ENCODE measurements around the gene ESR1.
"Not testable (repeated sequence)": the region's sequence is repeated elsewhere in the genome, so short reads cannot be mapped to it uniquely, and the experiment has no call there.

ESR1 gene

DNA sequence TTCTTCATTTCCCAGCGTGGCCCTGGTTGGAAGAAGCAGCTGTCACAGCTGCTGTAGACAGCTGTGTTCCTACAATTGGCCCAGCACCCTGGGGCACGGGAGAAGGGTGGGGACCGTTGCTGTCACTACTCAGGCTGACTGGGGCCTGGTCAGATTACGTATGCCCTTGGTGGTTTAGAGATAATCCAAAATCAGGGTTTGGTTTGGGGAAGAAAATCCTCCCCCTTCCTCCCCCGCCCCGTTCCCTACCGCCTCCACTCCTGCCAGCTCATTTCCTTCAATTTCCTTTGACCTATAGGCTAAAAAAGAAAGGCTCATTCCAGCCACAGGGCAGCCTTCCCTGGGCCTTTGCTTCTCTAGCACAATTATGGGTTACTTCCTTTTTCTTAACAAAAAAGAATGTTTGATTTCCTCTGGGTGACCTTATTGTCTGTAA is 292.7 kb downstream of the ESR1 start:
- no peak for DNase-seq

- no peak for DNase-seq
These were observed 300.5 kb downstream of the ESR1 start for GRCh38 chr6:152107973-152108372.

DNA sequence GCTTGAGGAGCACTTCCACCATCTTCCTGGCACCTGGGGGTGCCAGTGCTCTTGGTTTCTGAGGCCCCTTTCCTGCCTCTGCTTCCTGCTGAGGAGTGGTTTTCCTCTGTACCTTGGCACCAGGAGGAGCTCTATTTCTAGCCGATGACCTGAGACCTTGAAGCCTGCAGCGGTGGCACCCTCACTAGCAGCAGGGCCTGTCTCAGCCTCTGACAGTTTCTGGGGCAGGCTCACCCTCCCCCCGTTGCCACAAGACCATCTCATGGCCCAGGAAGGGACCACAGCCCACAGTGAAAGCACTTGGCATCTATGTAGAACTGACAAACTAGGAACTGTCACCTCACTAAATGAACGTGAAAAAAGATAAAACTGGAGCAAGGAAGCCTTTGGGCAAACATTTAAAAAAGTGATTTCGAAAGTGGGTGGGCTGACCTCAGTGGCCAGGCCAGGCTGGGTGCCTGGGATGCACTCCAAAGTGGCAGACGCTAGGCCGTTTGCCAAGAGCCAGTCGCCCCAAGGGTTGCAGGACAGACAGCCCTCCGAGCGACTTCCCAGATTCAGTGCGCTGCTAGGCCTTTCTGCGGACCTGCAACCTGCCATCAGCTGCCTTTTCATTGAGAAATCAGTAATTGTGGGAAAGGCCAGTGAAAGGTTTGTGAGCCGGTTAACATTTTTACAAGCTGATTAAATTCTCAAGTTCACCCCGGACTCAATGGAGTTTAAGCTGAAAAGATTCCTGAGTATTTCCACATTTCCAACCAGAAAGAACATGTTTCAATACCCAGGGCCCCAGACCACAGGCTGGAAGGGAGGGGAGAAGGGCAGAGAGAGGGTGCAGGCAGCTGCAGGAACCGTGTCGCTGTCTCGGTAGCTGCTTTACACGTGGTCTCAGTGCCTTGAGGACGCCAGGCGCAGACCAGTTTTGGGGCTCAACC is 303.7 kb downstream of the ESR1 start:
- DNase-seq = no peak

- no peak for DNase-seq
These were observed 305.2 kb downstream of the ESR1 start for GRCh38 chr6:152112491-152113261.

DNA sequence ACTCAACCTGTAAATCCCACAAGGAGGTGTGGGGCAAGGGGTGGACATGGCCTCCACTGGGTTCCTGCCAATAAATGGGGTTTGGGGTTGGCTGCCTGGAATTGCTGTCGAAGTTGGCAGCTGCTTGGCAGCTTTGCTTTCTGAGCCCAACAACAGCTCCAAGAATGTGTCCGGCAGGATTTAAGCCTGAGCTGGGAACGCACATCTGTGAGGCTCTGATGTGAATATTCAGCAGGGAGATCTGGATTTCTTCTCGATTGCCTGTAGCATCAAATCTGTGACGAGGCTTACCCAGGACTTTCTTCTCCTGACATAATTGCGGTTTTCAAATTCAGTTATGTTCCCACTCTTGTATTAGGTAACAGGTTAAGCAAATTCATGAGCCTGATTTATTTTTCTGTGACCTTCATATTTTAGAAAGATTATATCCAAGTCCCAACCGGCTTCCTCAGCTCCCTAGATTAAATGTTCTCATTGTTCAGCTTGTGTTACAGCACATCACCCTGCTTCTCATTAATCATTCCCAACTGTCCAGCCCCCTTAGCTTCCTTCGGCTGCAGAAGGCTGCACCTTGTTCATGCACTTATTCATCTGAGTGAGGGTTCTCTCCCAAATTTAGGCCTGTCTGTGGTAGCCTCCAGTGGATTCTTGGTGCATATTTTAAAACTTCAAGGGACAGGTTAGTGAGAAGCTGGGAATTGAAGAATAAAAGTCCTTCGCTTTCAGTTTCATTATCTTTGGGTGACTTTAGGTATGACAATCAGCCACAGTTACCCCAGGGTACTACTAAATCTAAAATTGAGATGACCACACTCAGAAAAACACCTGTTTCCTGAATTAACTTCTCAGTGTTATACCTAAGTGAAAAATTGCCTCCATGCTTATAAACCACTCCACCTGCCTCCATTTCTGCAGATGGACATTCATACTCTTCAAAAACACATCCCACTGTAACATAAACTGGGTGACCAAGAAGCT is 310.0 kb downstream of the ESR1 start:
- no peak for DNase-seq

DNA sequence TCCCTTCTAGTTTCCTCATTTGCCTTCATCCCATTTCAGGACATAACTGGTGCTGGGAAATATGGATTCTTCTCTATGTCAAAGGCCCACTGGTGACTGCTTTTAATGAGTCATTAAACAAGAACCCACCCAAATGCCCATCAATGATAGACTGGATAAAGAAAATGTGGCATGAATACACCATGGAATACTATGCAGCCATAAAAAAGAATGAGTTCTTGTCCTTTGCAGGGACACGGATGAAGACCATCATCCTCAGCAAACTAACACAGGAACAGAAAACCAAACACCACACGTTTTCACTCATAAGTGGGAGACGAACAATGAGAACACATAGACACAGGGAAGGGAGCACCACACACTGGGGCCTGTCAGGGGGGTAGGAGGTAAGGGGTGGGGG is 310.7 kb downstream of the ESR1 start:
- DNase-seq = no peak

DNA sequence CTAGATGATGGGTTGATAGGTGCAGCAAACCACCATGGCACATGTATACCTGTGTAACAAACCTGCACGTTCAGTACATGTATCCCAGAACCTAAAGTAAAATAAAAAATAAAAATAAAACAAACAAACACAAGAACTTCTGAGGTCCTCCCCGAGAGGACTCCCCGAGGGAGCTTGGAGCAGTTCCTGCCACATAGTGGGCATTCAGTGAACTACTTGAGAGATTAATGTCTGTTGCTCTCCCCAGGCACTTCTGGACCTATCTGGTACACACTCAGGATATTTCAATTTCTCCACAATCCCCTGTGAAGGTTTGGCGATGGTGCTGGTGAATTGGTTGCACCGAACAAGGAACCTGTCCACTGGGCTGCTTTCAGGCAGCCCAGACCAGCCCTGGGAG is 311.2 kb downstream of the ESR1 start:
- no peak for DNase-seq

DNA sequence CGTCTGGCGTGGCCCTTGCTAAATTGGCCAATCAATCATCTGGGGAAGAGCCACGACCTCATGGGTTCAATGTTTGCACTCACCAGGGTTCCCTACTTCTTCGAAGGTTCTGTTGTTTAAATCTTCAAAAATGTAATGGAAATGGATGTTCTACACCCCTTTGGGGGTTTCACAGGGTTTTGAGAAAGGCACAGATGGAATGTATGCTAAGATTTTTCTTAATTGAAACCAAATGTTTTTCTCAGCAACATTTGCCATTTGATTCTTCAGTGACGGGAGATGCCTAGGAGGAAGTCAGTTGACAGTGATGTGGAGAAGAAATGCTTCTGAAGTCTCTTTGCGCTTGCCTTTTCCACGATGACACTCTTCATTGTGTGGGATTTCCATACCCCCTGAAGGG is 312.3 kb downstream of the ESR1 start:
- no peak for DNase-seq

DNA sequence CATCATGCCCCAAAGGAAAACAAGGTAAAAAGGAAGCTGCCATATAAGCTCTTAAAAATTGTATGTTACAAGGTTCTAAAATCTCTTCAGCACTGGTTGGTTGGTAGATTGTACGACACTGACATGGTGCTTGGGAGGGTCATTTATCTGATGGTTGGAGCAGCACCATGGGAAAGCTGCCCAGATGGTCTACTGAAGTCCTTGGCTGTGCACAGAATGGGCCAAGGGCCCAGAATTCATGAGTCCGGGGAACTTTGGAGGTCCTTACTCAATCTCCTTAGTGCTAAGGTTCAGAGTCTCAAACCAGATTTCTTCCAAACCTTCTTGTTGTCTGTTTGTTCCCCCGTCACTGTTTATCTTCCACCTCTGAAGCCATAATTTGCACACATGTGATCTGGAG is 314.4 kb downstream of the ESR1 start:
- no peak for DNase-seq

GRCh38 chr6:152122434-152122833 is 315.0 kb downstream of the ESR1 start:
- DNase-seq = no peak

GRCh38 chr6:152123076-152123475 is 315.6 kb downstream of the ESR1 start:
- no peak for DNase-seq

DNA sequence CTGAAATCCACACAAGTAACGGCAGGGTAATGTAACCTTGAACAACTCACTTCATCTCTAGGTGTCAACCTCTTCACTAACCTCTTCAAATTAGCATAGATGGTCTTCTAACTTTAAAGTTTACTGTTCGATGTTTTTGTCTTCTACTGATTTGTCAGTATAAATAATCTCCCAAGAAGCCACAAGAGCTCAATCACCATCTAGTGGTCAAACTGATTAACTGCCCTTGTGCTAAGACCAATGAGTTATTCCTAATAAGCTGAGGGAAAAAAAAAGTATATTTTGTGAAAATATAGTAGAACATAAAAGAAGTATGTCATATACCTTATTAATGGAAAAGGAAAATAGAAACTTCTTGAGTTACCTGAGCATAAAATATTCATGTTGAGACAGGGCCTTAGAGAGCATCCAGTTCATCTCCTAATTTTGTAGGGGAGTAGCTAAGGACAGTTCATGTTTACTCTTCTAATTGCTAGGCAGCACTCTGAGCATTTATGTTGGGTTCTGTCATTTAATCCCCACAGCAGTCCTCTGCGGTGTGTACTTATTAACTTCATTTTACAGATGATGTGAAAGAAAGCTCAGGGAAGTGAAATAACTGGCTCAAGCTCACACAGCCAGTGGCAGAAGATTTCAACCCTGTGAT is 317.1 kb downstream of the ESR1 start:
- no peak for DNase-seq

GRCh38 chr6:152127432-152128165 is 320.1 kb downstream of the ESR1 start:
- DNase-seq = no peak

DNA sequence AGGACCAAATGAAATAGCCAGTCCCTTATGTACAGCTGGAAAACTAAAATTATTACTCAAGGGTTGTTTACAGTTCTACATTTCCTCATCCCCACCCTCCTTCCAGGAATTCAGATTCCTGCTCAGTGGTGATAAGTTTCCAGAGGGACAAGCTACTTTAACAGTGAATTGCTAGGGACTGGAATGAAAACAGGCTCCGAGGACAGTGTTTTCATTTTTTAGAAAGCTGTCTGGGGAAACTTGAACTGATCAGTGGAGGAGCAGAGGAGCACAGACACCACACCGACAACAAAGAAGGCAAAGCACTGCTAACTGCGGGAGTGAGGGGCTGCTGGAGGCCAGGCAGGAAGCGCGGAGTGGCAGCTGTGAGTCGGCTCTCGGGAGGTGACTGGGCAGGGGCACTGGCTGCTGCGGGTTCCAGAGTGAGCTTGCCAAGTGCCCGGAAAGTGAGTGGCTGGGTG is 322.2 kb downstream of the ESR1 start:
- DNase-seq = no peak

- DNase-seq = no peak
These were observed 323.0 kb downstream of the ESR1 start for GRCh38 chr6:152130441-152130840.

GRCh38 chr6:152135755-152136448 is 328.4 kb downstream of the ESR1 start:
- DNase-seq = no peak

- no peak for DNase-seq
These were observed 329.0 kb downstream of the ESR1 start for GRCh38 chr6:152136449-152136825.

DNA sequence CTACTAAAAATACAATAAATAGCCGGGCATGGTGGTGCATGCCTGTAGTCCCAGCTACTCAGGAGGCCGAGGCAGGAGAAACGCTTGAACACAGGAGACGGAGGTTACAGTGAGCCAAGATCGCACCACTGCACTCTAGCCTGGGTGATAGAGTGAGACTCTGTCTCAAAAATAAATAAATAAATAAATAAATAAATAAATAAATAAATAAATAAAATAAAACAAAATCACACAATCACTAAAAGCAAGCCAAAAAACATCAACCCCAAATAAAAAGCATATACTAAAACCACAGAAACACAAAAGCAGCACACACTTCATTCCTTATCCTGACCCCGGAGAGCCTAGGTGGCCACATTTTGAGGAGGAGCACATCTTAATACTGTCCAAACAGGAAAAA is 330.9 kb downstream of the ESR1 start:
- not testable (repeated sequence) for DNase-seq

DNA sequence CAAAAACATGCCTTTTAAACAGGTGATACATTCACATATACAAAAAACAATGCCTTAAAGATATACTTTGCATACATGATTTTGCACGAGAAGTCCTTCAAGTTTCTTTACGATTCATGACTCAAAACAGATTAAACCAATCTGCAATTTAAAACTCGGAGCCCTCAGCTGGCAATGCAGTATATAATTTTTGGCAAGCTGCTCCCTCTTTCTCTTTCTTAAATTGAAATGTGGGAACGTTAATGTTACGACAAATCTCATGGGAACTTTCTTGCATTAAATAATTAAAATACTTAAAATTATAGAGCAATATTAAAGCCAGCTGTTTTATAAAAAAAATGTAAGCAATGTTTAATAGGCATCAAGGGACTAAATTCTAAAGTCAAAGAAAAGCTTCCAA is 334.6 kb downstream of the ESR1 start:
- DNase-seq = no peak

DNA sequence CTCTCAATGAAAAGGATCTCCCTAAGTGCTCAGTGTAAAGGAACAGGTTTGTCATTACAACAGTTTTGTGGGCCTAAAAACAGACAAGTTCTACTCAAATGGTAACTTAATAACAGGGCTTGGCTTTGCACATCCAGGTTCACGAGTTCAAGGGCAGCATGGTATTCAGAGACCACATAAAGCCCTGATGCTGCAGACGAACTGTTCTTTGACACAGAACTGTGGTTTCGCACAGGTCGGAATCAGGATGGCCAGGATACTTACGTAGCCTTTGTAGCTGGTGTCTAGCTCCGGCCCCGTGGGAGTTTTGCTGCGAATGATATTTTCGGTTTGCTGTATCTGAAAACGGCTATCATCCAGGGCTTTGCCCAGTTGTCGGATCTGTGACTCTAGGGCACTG is 335.9 kb downstream of the ESR1 start:
- no peak for DNase-seq

- DNase-seq = no peak
These were observed 338.9 kb downstream of the ESR1 start for GRCh38 chr6:152146385-152146784.
